HCT116 (cell line): ENCODE results near the gene DRC7. TPM values are rescaled to one million over a fixed set of nuclear protein-coding genes. Genes with fewer than 3 reads are reported as not detected.
A peak's percentile ranks its signal among the peaks of the same experiment; 100 is the strongest.

Experiments used
- ATAC-seq: fragments of 200-7000 bp; cut with Tn5 transposase; 2 replicates; pipeline ENCODE4 v1.9.1; 2020; ENCODE audit warnings: mild to moderate bottlenecking, moderate library complexity
- BruUV-seq: library from RNA; stranded (reverse); fragments of 400-500 nt; replicated peaks from 2 replicates; lab custom pipeline; 2021; lab: Mats Ljungman, UMichigan
- CTCF ChIA-PET: fragments of 300-600 bp; sonication (Branson Sonifier 250); formaldehyde crosslinking; loops from one replicate; lab custom pipeline; 2021; ENCODE audit warnings: antibody characterized with exemption; lab: Charles Lee
- POLR2A ChIA-PET: fragments of 300-600, 350-600 bp; sonication (Branson Sonifier 250); formaldehyde crosslinking; loops from one replicate; lab custom pipeline; 2021; ENCODE audit warnings: antibody characterized with exemption; lab: Charles Lee
- RAD21 ChIA-PET, 2 experiments: fragments of 300-600 bp; sonication (Branson Sonifier 250); formaldehyde crosslinking; loops; one replicate each; lab custom pipeline; 2023; ENCODE audit warnings: low total read pairs in 2 of 2; ENCODE audit not compliant: uncharacterized antibody in 2 of 2, unreplicated experiment in 2 of 2, low non-redundant PET in 1 of 2; lab: Charles Lee
- DNase-seq: peaks from one replicate; pipeline ENCODE4 v3.0.0-alpha.2; 2010; ENCODE audit warnings: low read depth, low spot score
- H2AFZ ChIP-seq: fragments of 200-600 bp; shearing (Covaris generic), sonication (generic); 2 replicates; pipeline ENCODE4 v1.6.1; 2017; ENCODE audit warnings: low read depth, mixed run types, mixed read lengths, antibody characterized with exemption, low read length; ENCODE audit not compliant: poor library complexity, severe bottlenecking
- H3K27ac ChIP-seq: 2 replicates; pipeline ENCODE4 v1.5.1; 2012; ENCODE audit warnings: low read depth, low read length
- H3K27me3 ChIP-seq: fragments of 200-600 bp; sonication (generic); 2 replicates; pipeline ENCODE4 v1.6.1; 2016; ENCODE audit warnings: mixed run types, low read length, mixed read lengths; ENCODE audit not compliant: insufficient read depth
- H3K36me3 ChIP-seq, 2 experiments: fragments of 200-500 bp in 1 of 2; fragments of 200-600 bp in 1 of 2; sonication (Bioruptor generic) in 1 of 2; sonication (generic) in 1 of 2; 2 replicates each; pipeline versions ENCODE4 v1.5.1 to v1.6.1; 2014 to 2016; ENCODE audit warnings: low read length in 2 of 2, inconsistent platforms in 1 of 2, mixed read lengths in 1 of 2, mixed run types in 1 of 2; ENCODE audit not compliant: insufficient read depth in 2 of 2, control insufficient read depth in 1 of 2
- H3K4me1 ChIP-seq, 2 experiments: fragments of 200-600 bp in 1 of 2; sonication (generic) in 1 of 2; 2 replicates each; pipeline versions ENCODE4 v1.5.1 to v1.6.1; 2012 to 2017; ENCODE audit warnings: low read length in 2 of 2, inconsistent platforms in 1 of 2, mild to moderate bottlenecking in 1 of 2, mixed read lengths in 1 of 2, mixed run types in 1 of 2, moderate library complexity in 1 of 2; ENCODE audit not compliant: insufficient read depth in 2 of 2, control insufficient read depth in 1 of 2
- H3K4me2 ChIP-seq: fragments of 200-600 bp; sonication (generic); 2 replicates; pipeline ENCODE4 v1.6.1; 2017; ENCODE audit warnings: mixed run types, low read length, mixed read lengths
- H3K4me3 ChIP-seq, 2 experiments: fragments of 200-600 bp in 1 of 2; sonication (generic) in 1 of 2; replicated peaks in 1 of 2; 2 replicates each; pipeline ENCODE4 v1.5.1; 2011 to 2016; ENCODE audit warnings: low read length in 2 of 2, control low read depth in 1 of 2, low read depth in 1 of 2, mild to moderate bottlenecking in 1 of 2, mixed read lengths in 1 of 2, mixed run types in 1 of 2
- H3K79me2 ChIP-seq: fragments of 200-600 bp; sonication (generic); 2 replicates; pipeline ENCODE4 v1.6.1; 2017; ENCODE audit warnings: mild to moderate bottlenecking, mixed run types, low read length, moderate library complexity, mixed read lengths; ENCODE audit not compliant: insufficient read depth
- H3K9ac ChIP-seq: fragments of 200-600 bp; sonication (generic); 2 replicates; pipeline ENCODE4 v1.6.1; 2016; ENCODE audit warnings: low read length, mixed read lengths
- H3K9me2 ChIP-seq: fragments of 200-600 bp; sonication (generic), shearing (Covaris generic); 2 replicates; pipeline ENCODE4 v1.6.1; 2017; ENCODE audit warnings: mixed run types, mild to moderate bottlenecking, moderate library complexity; ENCODE audit not compliant: insufficient read depth
- H3K9me3 ChIP-seq, 2 experiments: fragments of 200-500 bp in 1 of 2; fragments of 200-600 bp in 1 of 2; sonication (Bioruptor generic) in 1 of 2; sonication (generic) in 1 of 2; 2 replicates each; pipeline ENCODE4 v1.6.1; 2014 to 2017; ENCODE audit warnings: low read length in 2 of 2, mixed read lengths in 2 of 2, inconsistent platforms in 1 of 2, low read depth in 1 of 2, mild to moderate bottlenecking in 1 of 2, mixed run types in 1 of 2, moderate library complexity in 1 of 2; ENCODE audit not compliant: control insufficient read depth in 1 of 2, insufficient read depth in 1 of 2
- H4K20me1 ChIP-seq: fragments of 200-600 bp; sonication (generic), shearing (Covaris generic); 2 replicates; pipeline ENCODE4 v1.6.1; 2017; ENCODE audit warnings: mixed run types, mild to moderate bottlenecking, moderate library complexity; ENCODE audit not compliant: insufficient read depth
- CEBPB ChIP-seq: IDR thresholded peaks from 2 replicates; pipeline ENCODE4 v1.6.1; 2012; ENCODE audit warnings: low read depth
- CTCF ChIP-seq, 3 experiments: fragments of 200-600 bp in 1 of 3; sonication (generic) in 1 of 3; IDR thresholded peaks in 2 of 3; conservative IDR thresholded peaks in 1 of 3; 2 replicates each; pipeline ENCODE4 v1.5.1; 2012 to 2017; ENCODE audit warnings: low read depth in 2 of 3, low read length in 2 of 3, antibody characterized with exemption in 1 of 3, borderline replicate concordance in 1 of 3, control low read depth in 1 of 3, mild to moderate bottlenecking in 1 of 3, mixed read lengths in 1 of 3, mixed run types in 1 of 3, moderate library complexity in 1 of 3; ENCODE audit not compliant: insufficient read depth in 1 of 3
- EGR1 ChIP-seq: IDR thresholded peaks from 2 replicates; pipeline ENCODE4 v1.6.1; 2012; ENCODE audit warnings: low read depth
- ELF1 ChIP-seq: IDR thresholded peaks from 2 replicates; pipeline ENCODE4 v1.6.1; 2012; ENCODE audit warnings: low read depth, borderline replicate concordance
- EZH2 ChIP-seq: fragments of 200-600 bp; sonication (generic); IDR thresholded peaks from 2 replicates; pipeline ENCODE4 v1.6.1; 2017; ENCODE audit warnings: antibody characterized with exemption, mixed run types
- EZH2phosphoT487 ChIP-seq: fragments of 200-600 bp; IDR thresholded peaks from 2 replicates; pipeline ENCODE4 v1.6.1; 2018; ENCODE audit warnings: antibody characterized with exemption, borderline replicate concordance
- FOSL1 ChIP-seq: IDR thresholded peaks from 2 replicates; pipeline ENCODE4 v1.6.1; 2012; ENCODE audit warnings: low read depth
- MAX ChIP-seq: IDR thresholded peaks from 2 replicates; pipeline ENCODE4 v1.6.1; 2012
- POLR2A ChIP-seq: IDR thresholded peaks from 2 replicates; pipeline ENCODE4 v1.7.0; 2011; ENCODE audit warnings: borderline replicate concordance; ENCODE audit not compliant: insufficient read depth, insufficient read length; ENCODE audit errors: extremely low read depth
- POLR2AphosphoS5 ChIP-seq: IDR thresholded peaks from 2 replicates; pipeline ENCODE4 v1.6.1; 2011; ENCODE audit warnings: mild to moderate bottlenecking, low read depth, low read length, moderate library complexity
- RAD21 ChIP-seq: IDR thresholded peaks from 2 replicates; pipeline ENCODE4 v1.6.1; 2012; ENCODE audit warnings: low read depth, mild to moderate bottlenecking
- SIN3A ChIP-seq: IDR thresholded peaks from 2 replicates; pipeline ENCODE4 v1.6.1; 2012; ENCODE audit warnings: low read depth
- SRF ChIP-seq: IDR thresholded peaks from 2 replicates; pipeline ENCODE4 v1.6.1; 2012; ENCODE audit warnings: low read depth
- TCF7L2 ChIP-seq: IDR thresholded peaks from 2 replicates; pipeline ENCODE4 v1.7.0; 2011; ENCODE audit warnings: borderline replicate concordance, inconsistent platforms; ENCODE audit not compliant: insufficient read depth, insufficient read length; ENCODE audit errors: extremely low read depth
- YY1 ChIP-seq: IDR thresholded peaks from 2 replicates; pipeline ENCODE4 v1.6.1; 2011; ENCODE audit warnings: low read length, low read depth, moderate library complexity, mild to moderate bottlenecking; ENCODE audit not compliant: insufficient replicate concordance; ENCODE audit errors: extremely low read depth
- ZFX ChIP-seq: fragments of 450-650 bp; IDR thresholded peaks from 2 replicates; pipeline ENCODE4 v1.6.1; 2017
- ZNF274 ChIP-seq: fragments of 200-500 bp; sonication (Bioruptor generic); IDR thresholded peaks from 2 replicates; pipeline ENCODE4 v1.6.1; 2014; ENCODE audit warnings: mild to moderate bottlenecking, low read depth, low read length, inconsistent platforms
- intact Hi-C: fragments of 100-400 bp; cut with micrococcal nuclease; formaldehyde crosslinking; loops from 2 replicates; pipeline ENCODE4 v1.10.0; 2022
- total RNA-seq: library from RNA; stranded (reverse); gene quantifications from one replicate; pipeline ENCODE4 v1.2.1, GENCODE V29; 2021; ENCODE audit not compliant: unreplicated experiment

The DRC7 gene
- total RNA-seq, 1 experiment from 2014 or later, result 0.91 TPM

- no peak for TF ChIP-seq MAX
These were observed 30.0 kb upstream of the DRC7 start (continued) for GRCh38 chr16:57664662-57665025.

- ChIA-PET CTCF (interaction anchor here (0.6 kb wide), 2 partner anchors 31 to 362 kb away, joined by 3 to 4 read pairs; no protein-coding TSS in a partner anchor), RAD21 (no interaction called here)
- H3K4me2 ChIP-seq, result no peak overlapping the region
- BruUV-seq, result no TSS peak
- no peak for DNase-seq
- TF ChIP-seq FOSL1, result no peak
- 0 out of 2 replicates have a peak, but pooled peaks have one; percentile 10 for TF ChIP-seq POLR2AphosphoS5
- no peak for TF ChIP-seq ELF1
- no peak for TF ChIP-seq ZFX
- no peak for TF ChIP-seq SIN3A
- TF ChIP-seq ZNF274, result no peak
- TF ChIP-seq, all 23 proteins: peak for 1
- peaks cover 0 to 11% of the 10 kb centered on the region in 2 experiments; a peak in 2 of 4 replicates for H3K4me1 ChIP-seq
- no peaks in the 10 kb centered on the region; a peak in 1 of 4 replicates for H3K36me3 ChIP-seq
- no peak overlapping the region for H2AFZ ChIP-seq
- ATAC-seq, result no peak
- no peak overlapping the region for H3K9ac ChIP-seq
- no peaks in the 10 kb centered on the region for H4K20me1 ChIP-seq
- POLR2A ChIA-PET, result no interaction called here
- no peaks in the 10 kb centered on the region for H3K79me2 ChIP-seq
- H3K27ac ChIP-seq, result no peak overlapping the region
- H3K9me3 ChIP-seq, result no peaks in the 10 kb centered on the region
- no peaks in the 10 kb centered on the region for H3K27me3 ChIP-seq
- H3K4me3 ChIP-seq, result no peak overlapping the region
- H3K9me2 ChIP-seq, result no peaks in the 10 kb centered on the region
- intact Hi-C loops, result no loop called here
These were observed 29.1 kb upstream of the DRC7 start for GRCh38 chr16:57665541-57665940.

- ATAC-seq, result no peak
- CTCF ChIA-PET, result interaction anchor here (0.6 kb wide), 2 partner anchors 32 to 362 kb away, joined by 3 to 4 read pairs; no protein-coding TSS in a partner anchor
- TF ChIP-seq SRF (no peak), EGR1 (no peak), YY1 (no peak), CTCF (IDR thresholded peaks at IDR 0.05 in 2 of 3, conservative IDR thresholded peaks at IDR 0.05 in 1 of 3; ENCODE audit: borderline replicate concordance in 1 of 3, insufficient read depth in 1 of 3, low read depth in 2 of 3, low read length in 2 of 3) (no peak), ZNF274 (no peak), CEBPB (no peak), RAD21 (no peak), TCF7L2 (no peak), SIN3A (no peak), EZH2phosphoT487 (no peak), MAX (no peak), ZFX (no peak), POLR2A (no peak), EZH2 (no peak)
These were observed 28.1 kb upstream of the DRC7 start for GRCh38 chr16:57666353-57667047.

More at GRCh38 chr16:57666353-57667047, 28.1 kb upstream of the DRC7 start:
- intact Hi-C loops, result no loop called here
- no peak overlapping the region for H3K9ac ChIP-seq
- H3K79me2 ChIP-seq, result no peaks in the 10 kb centered on the region
- POLR2A ChIA-PET, result no interaction called here
- no peak for DNase-seq
- no peaks in the 10 kb centered on the region for H3K27me3 ChIP-seq
- H3K9me2 ChIP-seq, result no peaks in the 10 kb centered on the region
- no peaks in the 10 kb centered on the region for H4K20me1 ChIP-seq
- no peaks in the 10 kb centered on the region for H3K9me3 ChIP-seq
- peaks cover 8 to 20% of the 10 kb centered on the region in 2 experiments for H3K4me1 ChIP-seq
- no peak overlapping the region for H3K4me2 ChIP-seq
- H3K4me3 ChIP-seq, result no peak overlapping the region
- BruUV-seq, result no TSS peak
- RAD21 ChIA-PET, result no interaction called here
- H2AFZ ChIP-seq, result no peak overlapping the region
- H3K36me3 ChIP-seq, result no peaks in the 10 kb centered on the region; a peak in 1 of 4 replicates
- H3K27ac ChIP-seq, result no peak overlapping the region
